Mesothelial cell of epicardium (in vitro differentiated cells): ENCODE results near the gene DEFB129. TPM values are rescaled to one million over a fixed set of nuclear protein-coding genes. Genes with fewer than 3 reads are reported as not detected.

Source experiments
- DNase-seq, 2 experiments: peaks; one replicate each; pipeline ENCODE4 v3.0.0; 2021; ENCODE audit warnings: low spot score in 2 of 2; ENCODE audit not compliant: unreplicated experiment in 2 of 2
- H3K27ac Mint-ChIP-seq: 2 replicates; pipeline ENCODE4 v1.8.0; 2021; ENCODE audit warnings: mixed read lengths
- H3K27me3 Mint-ChIP-seq: 2 replicates; pipeline ENCODE4 v1.8.0; 2021; ENCODE audit warnings: low read depth, mixed read lengths
- H3K36me3 Mint-ChIP-seq: 2 replicates; pipeline ENCODE4 v1.8.0; 2021; ENCODE audit warnings: mixed read lengths
- H3K4me1 Mint-ChIP-seq: 2 replicates; pipeline ENCODE4 v1.8.0; 2021; ENCODE audit warnings: mixed read lengths
- H3K4me3 Mint-ChIP-seq: 2 replicates; pipeline ENCODE4 v1.8.0; 2021; ENCODE audit warnings: mild to moderate bottlenecking, moderate library complexity, mixed read lengths
- H3K9me3 Mint-ChIP-seq: 2 replicates; pipeline ENCODE4 v1.8.0; 2021; ENCODE audit warnings: mixed read lengths
- total RNA-seq: library from RNA; stranded (reverse); gene quantifications from 3 replicates; pipeline ENCODE4 v1.2.1, GENCODE V29; 2021
- TF ChIP-seq, protein P1 (sequence below): fragments of 200-600 bp; sonication (generic); IDR thresholded peaks from one replicate; pipeline ENCODE4 v1.5.0; 2021; ENCODE audit warnings: antibody characterized with exemption; ENCODE audit not compliant: unreplicated experiment

The DEFB129 gene
- total RNA-seq, 1 donor from 2014 or later = not detected

DNA sequence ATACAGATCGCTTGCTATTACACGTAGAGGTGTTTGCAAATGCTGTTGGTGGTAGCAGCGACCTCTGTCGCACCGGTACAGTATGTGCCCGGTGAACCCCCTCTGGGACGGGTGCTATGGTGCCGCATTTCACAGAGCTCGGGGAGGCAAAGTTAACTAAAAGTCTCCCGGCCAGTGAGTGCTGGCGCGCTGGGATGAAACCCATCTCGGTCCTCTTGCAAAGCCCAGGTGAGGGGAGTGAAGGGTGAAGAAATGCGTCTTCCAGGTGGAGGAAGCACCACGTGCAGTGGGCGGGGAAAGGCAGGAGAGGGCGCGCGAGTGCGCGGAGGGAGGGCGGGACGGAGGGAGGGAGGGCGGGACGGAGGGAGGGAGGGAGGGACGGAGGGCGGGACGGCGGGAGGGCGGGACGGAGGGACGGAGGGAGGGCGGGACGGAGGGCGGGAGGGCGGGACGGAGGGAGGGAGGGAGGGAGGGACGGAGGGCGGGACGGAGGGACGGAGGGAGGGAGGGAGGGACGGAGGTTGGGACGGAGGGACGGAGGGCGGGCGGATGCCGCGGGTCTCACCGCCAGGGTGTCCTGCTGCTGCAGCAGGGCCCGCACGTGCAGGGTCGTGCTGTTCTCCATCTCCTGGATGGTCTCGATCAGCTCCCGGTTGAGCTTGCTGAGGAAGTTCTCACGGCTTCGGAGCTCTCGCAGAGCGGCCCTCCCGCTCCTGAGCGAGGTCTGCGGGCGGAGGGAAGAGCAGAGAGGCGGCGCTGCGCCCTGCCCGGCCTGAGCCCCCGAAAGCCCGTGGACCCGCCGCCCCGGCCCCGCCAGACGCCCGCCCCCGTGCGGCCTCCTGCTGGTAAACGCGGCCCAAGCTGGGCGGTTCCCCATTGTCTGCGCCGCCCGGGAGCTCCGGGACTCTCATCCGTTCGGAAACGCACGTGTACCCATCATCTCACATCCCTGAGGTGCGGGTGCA, 51.8 kb downstream of the DEFB129 start:
- TF ChIP-seq, protein P1, sequence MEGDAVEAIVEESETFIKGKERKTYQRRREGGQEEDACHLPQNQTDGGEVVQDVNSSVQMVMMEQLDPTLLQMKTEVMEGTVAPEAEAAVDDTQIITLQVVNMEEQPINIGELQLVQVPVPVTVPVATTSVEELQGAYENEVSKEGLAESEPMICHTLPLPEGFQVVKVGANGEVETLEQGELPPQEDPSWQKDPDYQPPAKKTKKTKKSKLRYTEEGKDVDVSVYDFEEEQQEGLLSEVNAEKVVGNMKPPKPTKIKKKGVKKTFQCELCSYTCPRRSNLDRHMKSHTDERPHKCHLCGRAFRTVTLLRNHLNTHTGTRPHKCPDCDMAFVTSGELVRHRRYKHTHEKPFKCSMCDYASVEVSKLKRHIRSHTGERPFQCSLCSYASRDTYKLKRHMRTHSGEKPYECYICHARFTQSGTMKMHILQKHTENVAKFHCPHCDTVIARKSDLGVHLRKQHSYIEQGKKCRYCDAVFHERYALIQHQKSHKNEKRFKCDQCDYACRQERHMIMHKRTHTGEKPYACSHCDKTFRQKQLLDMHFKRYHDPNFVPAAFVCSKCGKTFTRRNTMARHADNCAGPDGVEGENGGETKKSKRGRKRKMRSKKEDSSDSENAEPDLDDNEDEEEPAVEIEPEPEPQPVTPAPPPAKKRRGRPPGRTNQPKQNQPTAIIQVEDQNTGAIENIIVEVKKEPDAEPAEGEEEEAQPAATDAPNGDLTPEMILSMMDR = no peak
- no peak overlapping the region for H3K4me3 Mint-ChIP-seq
- H3K9me3 Mint-ChIP-seq = peaks cover 3% of the 10 kb centered on the region
- peaks cover 57% of the 10 kb centered on the region for H3K36me3 Mint-ChIP-seq
- no peak overlapping the region for H3K27ac Mint-ChIP-seq
- peaks cover 2% of the 10 kb centered on the region for H3K4me1 Mint-ChIP-seq
- no peak for DNase-seq
- H3K27me3 Mint-ChIP-seq = no peaks in the 10 kb centered on the region

Other genes starting within 250 kb of the DEFB129 start
- not detected in 3 replicates for gene DEFB125, start 139.6 kb upstream of the DEFB129 start, total RNA-seq
- not detected in 3 replicates for gene DEFB126, start 84.7 kb upstream of the DEFB129 start, total RNA-seq
- not detected in 3 replicates for gene DEFB127, start 69.8 kb upstream of the DEFB129 start, total RNA-seq
- gene DEFB128, start 37.5 kb upstream of the DEFB129 start, total RNA-seq = not detected in 3 replicates
- gene DEFB132, start 30.5 kb downstream of the DEFB129 start, total RNA-seq = not detected in 3 replicates
- 52.3 to 58.1 TPM (median 52.8 TPM) in 3 replicates for gene C20orf96, start 63.5 kb downstream of the DEFB129 start, total RNA-seq
- 40.2 to 40.8 TPM (median 40.5 TPM) in 3 replicates for gene ZCCHC3, start 70.3 kb downstream of the DEFB129 start, total RNA-seq
- gene SOX12, start 98.3 kb downstream of the DEFB129 start, total RNA-seq = 65.9 to 67.0 TPM (median 66.8 TPM) in 3 replicates
- 41.0 to 46.2 TPM (median 41.2 TPM) in 3 replicates for gene NRSN2, start 119.9 kb downstream of the DEFB129 start, total RNA-seq
- 3.6 to 3.9 TPM (median 3.8 TPM) in 3 replicates for gene TRIB3, start 153.5 kb downstream of the DEFB129 start, total RNA-seq
- gene RBCK1, start 181.0 kb downstream of the DEFB129 start, total RNA-seq = 108 to 111 TPM (median 108 TPM) in 3 replicates
- gene TBC1D20, start 235.3 kb downstream of the DEFB129 start, total RNA-seq = 34.1 to 37.1 TPM (median 34.4 TPM) in 3 replicates